GM19395 (cell line): Measurements from ENCODE around the gene YPEL5.

Experiments
- ATAC-seq: cut with Tn5 transposase; IDR thresholded peaks from one replicate; pipeline ENCODE4 v1.9.1; 2021; ENCODE audit warnings: mild to moderate bottlenecking, moderate library complexity; ENCODE audit not compliant: unreplicated experiment

YPEL5 gene

DNA sequence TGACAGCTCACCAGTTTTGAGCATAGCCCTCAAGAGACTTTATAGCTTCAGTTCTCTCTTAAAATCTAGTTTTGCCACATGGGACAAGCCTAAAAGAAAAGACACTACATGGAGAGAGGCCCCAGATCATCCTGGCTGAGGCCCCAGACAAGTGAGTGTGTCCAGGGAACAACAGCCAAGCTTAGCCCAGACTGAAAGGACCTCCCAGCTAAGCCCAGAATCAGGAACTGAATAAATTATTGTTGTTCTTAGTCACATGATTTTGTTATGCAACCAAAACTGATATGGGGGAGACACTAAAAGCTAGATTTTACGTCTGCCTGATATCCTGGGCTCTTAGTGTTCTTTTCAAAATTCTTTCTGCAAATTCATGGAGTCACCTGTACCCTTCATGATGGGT, 55.2 kb downstream of the YPEL5 start:
- ATAC-seq: no peak

- no peak for ATAC-seq
Measured at GRCh38 chr2:30203156-30203555, 56.3 kb downstream of the YPEL5 start.

- ATAC-seq: no peak
Measured at GRCh38 chr2:30204281-30204680, 57.5 kb downstream of the YPEL5 start.

GRCh38 chr2:30205456-30205855, 58.6 kb downstream of the YPEL5 start:
- no peak for ATAC-seq

- ATAC-seq: no peak
Measured at GRCh38 chr2:30206461-30207430, 59.9 kb downstream of the YPEL5 start.

GRCh38 chr2:30208453-30208852, 61.6 kb downstream of the YPEL5 start:
- no peak for ATAC-seq

DNA sequence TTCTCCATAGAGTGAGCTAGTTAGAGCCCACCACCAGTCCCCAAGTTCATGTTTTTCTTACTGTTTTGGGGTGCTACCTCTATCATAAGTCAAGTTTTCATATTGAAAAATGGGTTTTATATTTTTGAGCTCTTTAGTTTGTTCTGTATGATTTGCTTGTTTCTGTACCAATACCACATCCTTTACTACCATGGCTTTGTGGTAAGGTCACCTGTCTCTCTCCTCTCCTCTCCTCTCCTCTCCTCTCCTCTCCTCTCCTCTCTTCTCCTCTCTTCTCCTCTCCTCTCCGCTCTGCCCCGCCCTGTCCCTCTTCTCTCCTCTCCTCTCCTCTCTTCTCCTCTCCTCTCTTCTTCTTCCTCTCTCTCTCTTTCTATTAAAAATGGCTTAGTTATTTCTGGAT, 62.4 kb downstream of the YPEL5 start:
- ATAC-seq: no peak
